Fibroblast of mammary gland (primary cell): Measurements from ENCODE around the gene UROD.

Experiments used
- DNase-seq: peaks from one replicate; pipeline ENCODE4 v3.0.0-alpha.2; 2010; ENCODE audit warnings: low read depth
- H3K4me3 ChIP-seq: 2 replicates; pipeline ENCODE4 v1.5.1; 2011; ENCODE audit warnings: low read depth, mild to moderate bottlenecking, low read length, moderate library complexity; ENCODE audit not compliant: control insufficient read depth
- CTCF ChIP-seq: conservative IDR thresholded peaks from 2 replicates; pipeline ENCODE4 v1.5.1; 2011; ENCODE audit warnings: low read depth, low read length, inconsistent platforms; ENCODE audit not compliant: control insufficient read depth, insufficient read depth

UROD gene

GRCh38 chr1:45038240-45038639 lies 26.2 kb downstream of the UROD start:
- no peak overlapping the region for H3K4me3 ChIP-seq
- no peak for DNase-seq
- no peak for TF ChIP-seq CTCF

GRCh38 chr1:45038661-45039364 lies 26.8 kb downstream of the UROD start:
- DNase-seq, result no peak
- no peak for TF ChIP-seq CTCF
- H3K4me3 ChIP-seq, result no peak overlapping the region

- no peak for DNase-seq
- H3K4me3 ChIP-seq, result no peak overlapping the region
- TF ChIP-seq CTCF, result no peak
These were observed 28.2 kb downstream of the UROD start for GRCh38 chr1:45040297-45040696.

- no peak for DNase-seq
- no peak for TF ChIP-seq CTCF
- H3K4me3 ChIP-seq, result no peak overlapping the region
These were observed 31.0 kb downstream of the UROD start for GRCh38 chr1:45043094-45043493.

GRCh38 chr1:45044916-45045315 lies 32.9 kb downstream of the UROD start:
- DNase-seq, result no peak
- TF ChIP-seq CTCF, result no peak

GRCh38 chr1:45047032-45047431 lies 35.0 kb downstream of the UROD start:
- no peak for DNase-seq
- no peak overlapping the region for H3K4me3 ChIP-seq
- TF ChIP-seq CTCF, result no peak

More at GRCh38 chr1:45044916-45045315, 32.9 kb downstream of the UROD start:
- H3K4me3 ChIP-seq, result no peak overlapping the region
